ENCODE data around the gene GPRC5C. TPM values are rescaled to one million over a fixed set of nuclear protein-coding genes. Genes with fewer than 3 reads are reported as not detected.

The GPRC5C gene
- total RNA-seq, 4 donors from 2014 or later, result 12.6 to 23.6 (median 14.5) TPM

GRCh38 chr17:74435775-74436359 is 4.0 kb downstream of the GPRC5C start:
- intact Hi-C loops (cut with DNase I), result no loop called here
- Histone ChIP-seq H3K9me3 (peaks cover 0 to 12% (median 8%) of the 10 kb centered on the region in 4 donors), H3K27ac (replicated peaks in 1 of 4) (no peak overlapping the region), H3K36me3 (peaks cover 0 to 16% (median 12%) of the 10 kb centered on the region in 4 donors), H3K27me3 (peaks cover 0 to 27% (median 10%) of the 10 kb centered on the region in 4 donors), H3K4me3 (no peak overlapping the region), H3K4me1 (peaks cover 11 to 32% (median 31%) of the 10 kb centered on the region in 4 donors)
- DNase-seq (ENCODE audit: extremely low spot score), result no peak
- no peak for TF ChIP-seq POLR2AphosphoS5 (IDR thresholded peaks at IDR 0.05)
- no peak for TF ChIP-seq CTCF (IDR thresholded peaks at IDR 0.05)
- TF ChIP-seq POLR2A (IDR thresholded peaks at IDR 0.05; ENCODE audit: low read depth), result no peak
- no peak for TF ChIP-seq EP300 (IDR thresholded peaks at IDR 0.05)
- WGBS, result 76% methylated on average over 5 of the region's 5 CpGs

GRCh38 chr17:74437702-74438101 is 5.8 kb downstream of the GPRC5C start:
- Histone ChIP-seq H3K4me3 (no peak overlapping the region), H3K9me3 (peaks cover 0 to 12% (median 8%) of the 10 kb centered on the region in 4 donors), H3K27ac (replicated peaks in 1 of 4) (no peak overlapping the region), H3K4me1 (peaks cover 13 to 24% (median 20%) of the 10 kb centered on the region in 4 donors), H3K36me3 (peaks cover 0 to 21% (median 14%) of the 10 kb centered on the region in 4 donors), H3K27me3 (peaks cover 0 to 10% (median under 1%) of the 10 kb centered on the region in 4 donors)
- WGBS, result 70% methylated on average over 3 of the region's 3 CpGs
- peak in 2 of 3 experiments; percentile 35 to 57 for TF ChIP-seq CTCF (IDR thresholded peaks at IDR 0.05)
- TF ChIP-seq POLR2AphosphoS5 (IDR thresholded peaks at IDR 0.05), result no peak
- DNase-seq (ENCODE audit: extremely low spot score), result no peak
- intact Hi-C loops (cut with DNase I), result no loop called here

GRCh38 chr17:74439691-74440567 is 8.0 kb downstream of the GPRC5C start:
- Histone ChIP-seq H3K9me3 (peaks cover 0 to 12% (median 8%) of the 10 kb centered on the region in 4 donors), H3K4me3 (no peak overlapping the region), H3K27ac (replicated peaks in 1 of 4) (no peak overlapping the region), H3K36me3 (peaks cover 0 to 21% (median 14%) of the 10 kb centered on the region in 4 donors), H3K27me3 (no peaks in the 10 kb centered on the region), H3K4me1 (peaks cover 29 to 32% (median 30%) of the 10 kb centered on the region in 4 donors)
- WGBS, result 79% methylated on average over 17 of the region's 31 CpGs
- intact Hi-C loops (cut with DNase I), result no loop called here
- no peak for DNase-seq (ENCODE audit: extremely low spot score)
- TF ChIP-seq POLR2AphosphoS5 (IDR thresholded peaks at IDR 0.05), result no peak
- no peak for TF ChIP-seq POLR2A (IDR thresholded peaks at IDR 0.05; ENCODE audit: low read depth)

GRCh38 chr17:74441537-74441936 is 9.6 kb downstream of the GPRC5C start:
- peaks cover 0 to 21% (median 14%) of the 10 kb centered on the region in 4 donors for H3K36me3 ChIP-seq
- peaks cover 0 to 12% (median 8%) of the 10 kb centered on the region in 4 donors for H3K9me3 ChIP-seq
- peaks cover 39 to 45% (median 44%) of the 10 kb centered on the region in 4 donors for H3K4me1 ChIP-seq
- no peak overlapping the region for H3K4me3 ChIP-seq
- TF ChIP-seq POLR2AphosphoS5 (IDR thresholded peaks at IDR 0.05) (no peak), POLR2A (IDR thresholded peaks at IDR 0.05; ENCODE audit: low read depth) (no peak), EP300 (IDR thresholded peaks at IDR 0.05) (no peak), CTCF (IDR thresholded peaks at IDR 0.05) (no peak)
- no peak overlapping the region for H3K27ac ChIP-seq (replicated peaks in 1 of 4)
- WGBS, result 95% methylated on average over 7 of the region's 7 CpGs
- intact Hi-C loops (cut with DNase I), result no loop called here
- no peaks in the 10 kb centered on the region for H3K27me3 ChIP-seq
- DNase-seq (ENCODE audit: extremely low spot score), result no peak

GRCh38 chr17:74442291-74442669 is 10.4 kb downstream of the GPRC5C start:
- peak overlapping the region; percentile 74 to 86 (median 78) for H3K27ac ChIP-seq (replicated peaks in 1 of 4)
- 84% methylated on average over 5 of the region's 6 CpGs for WGBS
- H3K27me3 ChIP-seq, result no peaks in the 10 kb centered on the region
- H3K4me3 ChIP-seq, result peak overlapping the region; percentile 34 to 42 (median 39)
- intact Hi-C loops (cut with DNase I), result no loop called here
- H3K36me3 ChIP-seq, result peaks cover 0 to 28% (median 14%) of the 10 kb centered on the region in 4 donors
- H3K4me1 ChIP-seq, result peaks cover 45 to 53% (median 52%) of the 10 kb centered on the region in 4 donors
- DNase-seq (ENCODE audit: extremely low spot score), result no peak
- TF ChIP-seq EP300 (IDR thresholded peaks at IDR 0.05), result no peak
- TF ChIP-seq POLR2A (IDR thresholded peaks at IDR 0.05; ENCODE audit: low read depth), result no peak
- no peak for TF ChIP-seq CTCF (IDR thresholded peaks at IDR 0.05)
- no peak for TF ChIP-seq POLR2AphosphoS5 (IDR thresholded peaks at IDR 0.05)
- peaks cover 0 to 10% (median 6%) of the 10 kb centered on the region in 4 donors for H3K9me3 ChIP-seq

All from esophagus muscularis mucosa (tissue), 4 donors.